GM10847 (cell line): Measurements from ENCODE around the gene CCT5.

ENCODE experiments used
- POLR2A ChIP-seq: IDR thresholded peaks from 2 replicates; pipeline ENCODE4 v1.6.1; 2011; ENCODE audit not compliant: insufficient read length; ENCODE audit errors: extremely low read depth

The CCT5 gene

GRCh38 chr5:10286162-10286861 lies 36.2 kb downstream of the CCT5 start:
- TF ChIP-seq POLR2A: no peak

- TF ChIP-seq POLR2A: no peak
Measured at GRCh38 chr5:10286862-10287227, 36.8 kb downstream of the CCT5 start.

GRCh38 chr5:10288592-10289219 lies 38.6 kb downstream of the CCT5 start:
- TF ChIP-seq POLR2A: no peak

- no peak for TF ChIP-seq POLR2A
Measured at GRCh38 chr5:10289353-10289752, 39.3 kb downstream of the CCT5 start.

- TF ChIP-seq POLR2A: no peak
Measured at GRCh38 chr5:10289991-10290390, 39.9 kb downstream of the CCT5 start.

- TF ChIP-seq POLR2A: no peak
Measured at GRCh38 chr5:10290438-10290837, 40.4 kb downstream of the CCT5 start.

GRCh38 chr5:10291692-10292339 lies 41.7 kb downstream of the CCT5 start:
- no peak for TF ChIP-seq POLR2A

GRCh38 chr5:10293907-10294662 lies 44.0 kb downstream of the CCT5 start:
- TF ChIP-seq POLR2A: no peak

- no peak for TF ChIP-seq POLR2A
Measured at GRCh38 chr5:10295619-10296326, 45.7 kb downstream of the CCT5 start.

GRCh38 chr5:10297646-10298204 lies 47.6 kb downstream of the CCT5 start:
- TF ChIP-seq POLR2A: no peak

- TF ChIP-seq POLR2A: no peak
Measured at GRCh38 chr5:10300246-10300645, 50.2 kb downstream of the CCT5 start.

- TF ChIP-seq POLR2A: no peak
Measured at GRCh38 chr5:10301266-10301665, 51.2 kb downstream of the CCT5 start.

GRCh38 chr5:10301842-10302610 lies 51.9 kb downstream of the CCT5 start:
- TF ChIP-seq POLR2A: no peak

- no peak for TF ChIP-seq POLR2A
Measured at GRCh38 chr5:10303201-10303600, 53.1 kb downstream of the CCT5 start.

- TF ChIP-seq POLR2A: no peak
Measured at GRCh38 chr5:10303699-10304170, 53.7 kb downstream of the CCT5 start.
